ENCODE data around the gene LSAMP.

LSAMP gene

DNA sequence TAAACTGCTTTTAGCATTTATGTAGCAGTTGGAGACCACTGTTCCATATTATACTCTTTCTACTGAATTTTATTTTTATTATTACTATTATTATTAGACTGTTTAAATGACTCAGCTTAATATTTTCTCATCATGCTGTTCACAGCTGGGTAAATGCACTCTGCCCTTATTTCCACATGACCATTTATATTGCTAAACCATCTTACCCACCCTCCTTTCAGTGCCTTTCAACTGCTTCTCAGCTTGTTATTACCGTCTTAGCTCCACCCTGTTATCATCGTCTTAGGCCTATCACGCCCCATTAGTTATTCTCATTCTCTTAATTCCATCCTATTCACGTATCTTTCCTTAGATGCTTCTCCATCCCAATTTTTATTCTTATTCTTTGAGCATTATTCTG, 609.3 kb downstream of the LSAMP start:
- TF ChIP-seq, protein P1, sequence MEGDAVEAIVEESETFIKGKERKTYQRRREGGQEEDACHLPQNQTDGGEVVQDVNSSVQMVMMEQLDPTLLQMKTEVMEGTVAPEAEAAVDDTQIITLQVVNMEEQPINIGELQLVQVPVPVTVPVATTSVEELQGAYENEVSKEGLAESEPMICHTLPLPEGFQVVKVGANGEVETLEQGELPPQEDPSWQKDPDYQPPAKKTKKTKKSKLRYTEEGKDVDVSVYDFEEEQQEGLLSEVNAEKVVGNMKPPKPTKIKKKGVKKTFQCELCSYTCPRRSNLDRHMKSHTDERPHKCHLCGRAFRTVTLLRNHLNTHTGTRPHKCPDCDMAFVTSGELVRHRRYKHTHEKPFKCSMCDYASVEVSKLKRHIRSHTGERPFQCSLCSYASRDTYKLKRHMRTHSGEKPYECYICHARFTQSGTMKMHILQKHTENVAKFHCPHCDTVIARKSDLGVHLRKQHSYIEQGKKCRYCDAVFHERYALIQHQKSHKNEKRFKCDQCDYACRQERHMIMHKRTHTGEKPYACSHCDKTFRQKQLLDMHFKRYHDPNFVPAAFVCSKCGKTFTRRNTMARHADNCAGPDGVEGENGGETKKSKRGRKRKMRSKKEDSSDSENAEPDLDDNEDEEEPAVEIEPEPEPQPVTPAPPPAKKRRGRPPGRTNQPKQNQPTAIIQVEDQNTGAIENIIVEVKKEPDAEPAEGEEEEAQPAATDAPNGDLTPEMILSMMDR (IDR thresholded peaks at IDR 0.05; ENCODE audit: insufficient read depth, low read depth, low read length, missing control alignments), result no peak
- H3K4me3 ChIP-seq (ENCODE audit: low read depth, low read length), result no peak overlapping the region
- no peak for DNase-seq (ENCODE audit: low read depth)

DNA sequence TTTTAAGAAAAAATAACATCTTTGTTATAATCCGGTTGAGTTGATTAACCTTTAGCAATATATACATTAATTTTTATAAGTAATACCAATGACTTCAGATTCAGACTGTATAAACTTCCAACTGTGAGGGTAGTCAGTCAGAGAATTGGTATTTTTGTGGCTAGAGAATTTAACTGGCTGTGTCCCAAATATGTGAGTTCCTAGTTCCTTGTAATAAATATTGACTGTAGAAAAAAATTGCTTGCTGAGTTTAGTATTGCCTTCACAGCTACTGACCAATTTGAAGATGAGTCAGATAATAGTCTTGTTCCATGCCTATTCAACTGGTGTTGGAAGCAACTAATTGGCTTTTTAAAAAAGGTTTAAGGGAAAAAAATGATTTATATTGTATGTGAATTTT, 611.2 kb downstream of the LSAMP start:
- no peak overlapping the region for H3K4me3 ChIP-seq (ENCODE audit: low read depth, low read length)
- TF ChIP-seq, protein P1 (IDR thresholded peaks at IDR 0.05; ENCODE audit: insufficient read depth, low read depth, low read length, missing control alignments), result no peak
- DNase-seq (ENCODE audit: low read depth), result no peak

DNA sequence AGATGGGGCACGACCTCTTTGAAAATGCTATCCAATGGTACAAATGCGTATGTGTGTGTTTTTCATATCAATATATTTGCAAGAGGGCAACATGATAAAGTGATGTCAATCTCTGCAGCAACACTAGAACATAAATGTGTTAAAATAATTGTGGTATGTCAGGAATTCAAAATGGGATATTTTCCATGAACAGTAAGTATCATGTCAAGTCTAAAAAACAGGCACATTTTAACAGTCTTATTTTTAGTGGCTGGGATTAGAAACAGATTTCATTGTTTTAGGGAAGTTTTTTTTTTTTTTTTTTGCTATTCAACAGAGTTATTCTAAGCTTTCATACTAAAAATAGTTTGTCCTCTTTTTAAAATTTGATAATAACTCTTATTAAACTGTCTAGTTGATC, 612.2 kb downstream of the LSAMP start:
- no peak for DNase-seq (ENCODE audit: low read depth)
- no peak overlapping the region for H3K4me3 ChIP-seq (ENCODE audit: low read depth, low read length)
- TF ChIP-seq, protein P1 (IDR thresholded peaks at IDR 0.05; ENCODE audit: insufficient read depth, low read depth, low read length, missing control alignments), result no peak

DNA sequence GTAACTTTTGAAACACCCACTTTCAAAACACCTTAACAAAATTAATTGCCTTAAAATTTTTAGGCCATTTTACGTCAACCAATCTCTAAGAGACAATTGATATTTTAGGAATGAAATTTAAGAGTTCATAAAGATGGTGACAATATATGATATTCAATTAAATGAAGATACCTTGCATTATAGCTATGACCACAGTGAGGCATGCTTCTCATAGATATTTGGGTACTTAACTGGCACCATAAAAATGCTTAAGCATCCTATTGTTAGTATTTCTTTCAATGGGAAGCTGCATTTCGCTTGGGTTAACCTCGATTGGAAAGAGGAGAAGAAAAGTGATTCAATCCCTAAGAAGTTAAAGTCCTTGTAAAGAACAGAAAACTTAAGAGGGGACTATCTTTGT, 613.0 kb downstream of the LSAMP start:
- no peak overlapping the region for H3K4me3 ChIP-seq (ENCODE audit: low read depth, low read length)
- TF ChIP-seq, protein P1 (IDR thresholded peaks at IDR 0.05; ENCODE audit: insufficient read depth, low read depth, low read length, missing control alignments), result no peak
- no peak for DNase-seq (ENCODE audit: low read depth)

DNA sequence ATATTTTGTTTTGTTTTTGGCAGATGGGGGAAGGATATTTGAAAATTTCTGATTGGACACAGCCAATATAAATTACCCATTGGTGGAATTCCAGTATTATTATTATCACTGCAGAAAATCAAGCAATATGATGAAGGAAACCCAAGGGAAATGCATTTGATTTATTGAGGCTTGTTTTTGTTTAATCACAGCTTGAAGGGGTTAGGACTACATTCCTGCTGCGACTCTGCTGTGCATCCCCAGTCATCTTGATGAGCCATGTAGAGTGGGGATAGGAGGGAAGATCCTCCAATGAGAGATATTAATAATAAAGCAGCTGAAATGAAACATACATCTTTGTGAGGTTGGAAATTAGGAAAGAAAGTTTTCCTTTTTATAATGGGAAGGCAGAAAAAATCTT, 613.4 kb downstream of the LSAMP start:
- DNase-seq (ENCODE audit: low read depth), result no peak
- H3K4me3 ChIP-seq (ENCODE audit: low read depth, low read length), result no peak overlapping the region
- TF ChIP-seq, protein P1 (IDR thresholded peaks at IDR 0.05; ENCODE audit: insufficient read depth, low read depth, low read length, missing control alignments), result no peak

DNA sequence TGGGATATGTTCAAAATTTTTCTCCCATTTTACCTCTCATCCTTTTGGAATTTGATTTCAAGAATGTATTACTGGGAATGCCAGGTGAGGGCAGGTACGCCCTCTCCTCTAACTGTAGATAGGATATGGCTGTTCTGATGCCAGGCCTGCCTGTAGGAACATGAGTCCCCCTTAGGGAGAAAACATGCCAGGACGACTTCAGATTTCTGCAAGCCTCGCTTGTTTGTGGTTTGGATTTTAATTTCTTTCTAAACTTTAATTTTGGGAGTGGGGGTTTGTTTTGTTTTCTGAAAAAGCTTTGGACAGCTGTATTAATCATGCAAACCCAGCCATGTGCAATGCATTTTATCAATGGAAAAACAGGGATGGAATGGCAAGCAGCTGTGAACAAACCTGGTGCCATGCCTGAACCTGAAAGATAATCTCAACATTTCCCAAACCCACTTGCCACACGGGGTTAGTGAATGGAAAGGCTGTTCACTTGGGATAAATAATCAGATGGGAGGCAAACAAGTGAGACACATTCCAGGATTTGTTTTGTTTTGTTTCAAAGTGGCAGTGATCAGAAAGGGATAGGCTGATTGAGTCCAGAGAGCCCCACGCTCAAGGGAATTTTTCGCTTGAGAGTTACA, 614.4 kb downstream of the LSAMP start:
- no peak for DNase-seq (ENCODE audit: low read depth)
- H3K4me3 ChIP-seq (ENCODE audit: low read depth, low read length), result no peak overlapping the region
- TF ChIP-seq, protein P1 (IDR thresholded peaks at IDR 0.05; ENCODE audit: insufficient read depth, low read depth, low read length, missing control alignments), result no peak

DNA sequence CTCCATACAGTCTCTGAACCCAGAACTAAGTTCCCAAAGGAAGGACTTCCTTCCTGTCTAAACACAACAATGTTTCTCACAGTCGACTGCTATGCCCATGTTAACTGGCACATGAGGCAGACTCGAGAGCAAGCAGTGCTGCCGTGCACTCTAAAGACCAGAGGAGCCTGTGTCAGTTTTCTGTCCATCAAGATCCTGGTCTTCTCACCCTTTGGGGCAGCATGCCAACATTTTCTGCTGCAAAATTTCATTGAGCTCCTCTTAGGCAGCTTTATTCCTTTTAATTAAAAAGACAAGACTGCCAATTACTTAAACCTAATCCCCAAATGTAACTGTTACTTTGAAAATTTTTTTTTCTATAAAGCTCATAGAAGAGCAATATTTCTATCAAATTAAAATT, 616.9 kb downstream of the LSAMP start:
- TF ChIP-seq, protein P1 (IDR thresholded peaks at IDR 0.05; ENCODE audit: insufficient read depth, low read depth, low read length, missing control alignments), result no peak
- DNase-seq (ENCODE audit: low read depth), result no peak
- no peak overlapping the region for H3K4me3 ChIP-seq (ENCODE audit: low read depth, low read length)
